Measurements from ENCODE around the gene ACTRT2.

The ACTRT2 gene

GRCh38 chr1:3003039-3003940 lies 18.0 kb upstream of the ACTRT2 start:
- DNase-seq (ENCODE audit: low read depth in 3 of 3), result no peak

GRCh38 chr1:3003941-3004270 lies 17.4 kb upstream of the ACTRT2 start:
- no peak for DNase-seq (ENCODE audit: low read depth in 3 of 3)

- DNase-seq (ENCODE audit: low read depth in 3 of 3), result no peak
Observed at GRCh38 chr1:3004285-3005205, 16.7 kb upstream of the ACTRT2 start.

GRCh38 chr1:3005771-3006170 lies 15.5 kb upstream of the ACTRT2 start:
- DNase-seq (ENCODE audit: low read depth in 3 of 3), result no peak

GRCh38 chr1:3007298-3008147 lies 13.7 kb upstream of the ACTRT2 start:
- DNase-seq (ENCODE audit: low read depth in 3 of 3), result no peak

GRCh38 chr1:3009021-3009420 lies 12.2 kb upstream of the ACTRT2 start:
- DNase-seq (ENCODE audit: low read depth in 3 of 3), result no peak

GRCh38 chr1:3009556-3009955 lies 11.7 kb upstream of the ACTRT2 start:
- DNase-seq (ENCODE audit: low read depth in 3 of 3), result no peak

- DNase-seq (ENCODE audit: low read depth in 3 of 3), result no peak
Observed at GRCh38 chr1:3011127-3011526, 10.1 kb upstream of the ACTRT2 start.

GRCh38 chr1:3011631-3012455 lies 9.4 kb upstream of the ACTRT2 start:
- no peak for DNase-seq (ENCODE audit: low read depth in 3 of 3)

- DNase-seq (ENCODE audit: low read depth in 3 of 3), result peak; percentile 28 to 51 (median 40)
Observed at GRCh38 chr1:3012456-3013291, 8.6 kb upstream of the ACTRT2 start.

GRCh38 chr1:3013371-3014049 lies 7.8 kb upstream of the ACTRT2 start:
- DNase-seq (ENCODE audit: low read depth in 3 of 3), result no peak

GRCh38 chr1:3014050-3014440 lies 7.2 kb upstream of the ACTRT2 start:
- no peak for DNase-seq (ENCODE audit: low read depth in 3 of 3)

- DNase-seq (ENCODE audit: low read depth in 3 of 3), result no peak
Observed at GRCh38 chr1:3014443-3015268, 6.6 kb upstream of the ACTRT2 start.

GRCh38 chr1:3015269-3015635 lies 6.0 kb upstream of the ACTRT2 start:
- no peak for DNase-seq (ENCODE audit: low read depth in 3 of 3)

- no peak for DNase-seq (ENCODE audit: low read depth in 3 of 3)
Observed at GRCh38 chr1:3015744-3016143, 5.5 kb upstream of the ACTRT2 start.

- DNase-seq (ENCODE audit: low read depth in 3 of 3), result no peak
Observed at GRCh38 chr1:3016641-3017439, 4.4 kb upstream of the ACTRT2 start.

- no peak for DNase-seq (ENCODE audit: low read depth in 3 of 3)
Observed at GRCh38 chr1:3017440-3018050, 3.7 kb upstream of the ACTRT2 start.

Measured in stimulated activated CD4-positive, alpha-beta T cell treated with anti-CD3 and anti-CD28 coated beads, TNF-alpha, amount 100 ng/mL, for 24 hours (primary cell).